Measurements from ENCODE around the gene C10orf53. TPM values are rescaled to one million over a fixed set of nuclear protein-coding genes. Genes with fewer than 3 reads are reported as not detected.

The C10orf53 gene
- total RNA-seq, 1 donor from 2014 or later = not detected

DNA sequence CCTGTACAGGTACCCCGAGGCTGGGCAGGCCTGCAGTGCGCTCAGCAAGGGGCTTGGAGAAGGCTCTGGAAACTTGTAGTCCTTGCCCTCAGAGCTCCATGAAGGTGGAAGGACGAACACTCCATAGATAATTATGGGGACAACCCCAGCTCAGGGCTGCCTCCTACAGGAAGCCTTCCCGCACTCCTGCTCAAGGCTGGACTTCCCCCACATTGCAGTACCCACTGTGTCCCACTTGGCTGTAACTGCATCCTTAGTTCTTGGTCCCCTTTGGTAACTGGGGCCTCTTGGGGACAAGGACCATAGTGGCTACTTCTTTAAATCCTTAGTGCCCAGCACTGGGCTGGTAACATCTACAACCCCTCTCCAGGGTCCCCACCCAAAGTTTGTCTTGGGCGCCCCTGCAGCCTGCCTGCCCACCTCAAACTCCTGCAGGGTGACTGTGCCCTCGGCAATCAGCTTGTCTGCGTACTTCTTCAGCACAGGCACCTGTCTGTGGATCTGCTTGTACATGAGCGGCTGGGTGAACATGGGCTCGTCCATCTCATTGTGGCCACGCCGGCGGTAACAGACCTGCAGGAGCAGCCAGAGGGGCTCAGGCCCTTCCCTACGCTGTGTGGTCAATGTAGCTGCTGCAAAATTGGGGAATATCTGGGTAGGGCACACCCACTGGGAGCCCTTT lies 65.6 kb downstream of the C10orf53 start:
- H3K4me1 Mint-ChIP-seq = no peaks in the 10 kb centered on the region
- peaks cover 2% of the 10 kb centered on the region for H3K36me3 Mint-ChIP-seq
- TF ChIP-seq, protein P1, sequence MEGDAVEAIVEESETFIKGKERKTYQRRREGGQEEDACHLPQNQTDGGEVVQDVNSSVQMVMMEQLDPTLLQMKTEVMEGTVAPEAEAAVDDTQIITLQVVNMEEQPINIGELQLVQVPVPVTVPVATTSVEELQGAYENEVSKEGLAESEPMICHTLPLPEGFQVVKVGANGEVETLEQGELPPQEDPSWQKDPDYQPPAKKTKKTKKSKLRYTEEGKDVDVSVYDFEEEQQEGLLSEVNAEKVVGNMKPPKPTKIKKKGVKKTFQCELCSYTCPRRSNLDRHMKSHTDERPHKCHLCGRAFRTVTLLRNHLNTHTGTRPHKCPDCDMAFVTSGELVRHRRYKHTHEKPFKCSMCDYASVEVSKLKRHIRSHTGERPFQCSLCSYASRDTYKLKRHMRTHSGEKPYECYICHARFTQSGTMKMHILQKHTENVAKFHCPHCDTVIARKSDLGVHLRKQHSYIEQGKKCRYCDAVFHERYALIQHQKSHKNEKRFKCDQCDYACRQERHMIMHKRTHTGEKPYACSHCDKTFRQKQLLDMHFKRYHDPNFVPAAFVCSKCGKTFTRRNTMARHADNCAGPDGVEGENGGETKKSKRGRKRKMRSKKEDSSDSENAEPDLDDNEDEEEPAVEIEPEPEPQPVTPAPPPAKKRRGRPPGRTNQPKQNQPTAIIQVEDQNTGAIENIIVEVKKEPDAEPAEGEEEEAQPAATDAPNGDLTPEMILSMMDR (IDR thresholded peaks at IDR 0.05; ENCODE audit: unreplicated experiment) = no peak
- H3K27me3 Mint-ChIP-seq (ENCODE audit: low read depth) = no peaks in the 10 kb centered on the region
- no peak overlapping the region for H3K4me3 Mint-ChIP-seq
- H3K9me3 Mint-ChIP-seq = no peaks in the 10 kb centered on the region
- H3K27ac Mint-ChIP-seq = no peak overlapping the region
- no peak for DNase-seq (ENCODE audit: low spot score in 2 of 2, unreplicated experiment in 2 of 2)

DNA sequence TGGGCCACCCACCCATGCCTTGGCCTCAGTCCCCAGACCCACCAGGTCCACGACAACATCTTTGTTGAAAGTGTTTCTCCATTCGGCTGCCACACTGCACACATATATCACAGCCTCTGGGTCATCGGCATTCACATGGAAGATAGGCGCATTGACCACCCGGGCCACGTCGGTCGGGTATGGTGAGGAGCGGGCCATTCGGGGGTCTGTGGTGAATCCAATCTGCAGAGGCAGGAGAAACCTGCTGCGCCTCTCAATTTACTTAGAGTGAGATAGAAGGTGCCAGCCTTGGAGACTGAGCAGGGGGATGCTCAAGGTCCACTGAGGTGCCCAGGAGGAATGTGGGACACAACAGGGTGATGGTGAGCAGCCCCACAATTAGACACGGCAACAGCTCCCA lies 66.3 kb downstream of the C10orf53 start:
- no peak for DNase-seq (ENCODE audit: low spot score in 2 of 2, unreplicated experiment in 2 of 2)
- no peaks in the 10 kb centered on the region for H3K27me3 Mint-ChIP-seq (ENCODE audit: low read depth)

DNA sequence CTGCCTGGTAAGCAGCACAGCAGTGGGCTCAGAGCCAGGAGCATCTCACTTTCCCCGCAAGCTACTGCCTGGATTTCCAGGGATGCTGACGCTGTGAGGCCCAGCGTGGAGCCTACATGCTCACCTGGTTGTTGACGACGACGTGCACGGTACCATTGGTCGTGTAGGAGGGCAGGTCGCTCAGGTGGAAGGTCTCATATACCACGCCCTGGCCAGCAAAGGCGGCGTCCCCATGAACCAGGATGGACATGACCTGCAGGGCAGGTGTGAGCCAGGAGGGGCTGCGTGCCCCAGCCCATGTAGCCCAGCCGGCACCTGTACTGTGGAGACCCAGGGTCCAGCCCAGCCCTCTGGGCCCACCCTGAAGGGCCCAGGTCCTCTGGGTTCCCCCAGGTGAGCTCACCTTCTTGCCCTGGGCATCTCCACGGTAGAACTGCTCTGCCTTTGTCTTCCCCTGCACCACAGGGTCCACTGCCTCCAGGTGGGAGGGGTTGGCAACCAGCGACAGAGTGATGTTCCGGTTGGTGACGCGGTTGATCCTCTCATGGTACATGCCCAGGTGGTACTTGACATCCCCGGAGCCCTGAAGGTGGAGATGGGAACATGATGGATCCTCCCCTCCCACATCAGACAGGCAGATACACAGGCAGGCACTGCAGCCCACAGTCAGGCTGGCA lies 67.3 kb downstream of the C10orf53 start:
- no peaks in the 10 kb centered on the region for H3K9me3 Mint-ChIP-seq
- no peak overlapping the region for H3K4me3 Mint-ChIP-seq
- TF ChIP-seq, protein P1 (IDR thresholded peaks at IDR 0.05; ENCODE audit: unreplicated experiment) = no peak
- no peak for DNase-seq (ENCODE audit: low spot score in 2 of 2, unreplicated experiment in 2 of 2)
- H3K27ac Mint-ChIP-seq = no peak overlapping the region
- no peaks in the 10 kb centered on the region for H3K27me3 Mint-ChIP-seq (ENCODE audit: low read depth)
- H3K4me1 Mint-ChIP-seq = no peaks in the 10 kb centered on the region
- peaks cover 4% of the 10 kb centered on the region for H3K36me3 Mint-ChIP-seq

More for the DNA sequence above, 66.3 kb downstream of the C10orf53 start:
- Mint-ChIP-seq H3K9me3 (no peaks in the 10 kb centered on the region), H3K4me1 (no peaks in the 10 kb centered on the region), H3K4me3 (no peak overlapping the region), H3K27ac (no peak overlapping the region), H3K36me3 (peaks cover 2% of the 10 kb centered on the region)
- TF ChIP-seq, protein P1 (IDR thresholded peaks at IDR 0.05; ENCODE audit: unreplicated experiment) = no peak

Other genes with a start within 250 kb of the C10orf53 start
- gene ERCC6, start 140.5 kb upstream of the C10orf53 start, total RNA-seq = 32.4 to 37.4 TPM (median 35.4 TPM) in 3 replicates
- 0.18 to 0.34 TPM (median 0.18 TPM) in 3 replicates for gene SLC18A3, start 69.3 kb upstream of the C10orf53 start, total RNA-seq
- not detected in 3 replicates for gene CHAT, start 65.6 kb upstream of the C10orf53 start, total RNA-seq
- gene OGDHL, start 82.7 kb downstream of the C10orf53 start, total RNA-seq = 10.4 to 13.0 TPM (median 12.7 TPM) in 3 replicates